Natural killer cell (primary cell): ENCODE data around the gene CEP104. TPM values are rescaled to one million over a fixed set of nuclear protein-coding genes. Genes with fewer than 3 reads are reported as not detected.

ENCODE experiments used
- ATAC-seq, 3 donors: fragments of 150-1000 bp in 2 of 3; fragments of 200-7000 bp in 1 of 3; cut with Tn5 transposase; 1 replicate in 1 of 3; 2 replicates in 2 of 3; pipeline ENCODE4 v1.10.0; 2021; ENCODE audit warnings: mild to moderate bottlenecking in 2 of 3, moderate library complexity in 2 of 3
- DNase-seq, 2 donors: peaks; one replicate each; pipeline versions ENCODE4 v3.0.0 to v3.0.0-alpha.2; 2013 to 2021; ENCODE audit warnings: mixed read lengths in 1 of 2
- H3K27ac ChIP-seq: one replicate; pipeline ENCODE4 v1.5.1; 2013; ENCODE audit warnings: mild to moderate bottlenecking, low read length
- H3K27me3 ChIP-seq: one replicate; pipeline ENCODE4 v1.6.1; 2013; ENCODE audit warnings: low read length; ENCODE audit not compliant: control insufficient read depth, insufficient read depth
- H3K36me3 ChIP-seq: one replicate; pipeline ENCODE4 v1.6.1; 2013; ENCODE audit warnings: low read length; ENCODE audit not compliant: control insufficient read depth, insufficient read depth
- H3K4me1 ChIP-seq: one replicate; pipeline ENCODE4 v1.6.1; 2013; ENCODE audit warnings: low read length; ENCODE audit not compliant: control insufficient read depth, insufficient read depth
- H3K4me3 ChIP-seq: one replicate; pipeline ENCODE4 v1.5.1; 2013; ENCODE audit warnings: low read length
- H3K9me3 ChIP-seq: one replicate; pipeline ENCODE4 v1.6.1; 2013; ENCODE audit warnings: low read length; ENCODE audit not compliant: control insufficient read depth, insufficient read depth
- H3K27ac Mint-ChIP-seq, 2 donors: one replicate each; pipeline ENCODE4 v1.8.0; 2022; ENCODE audit warnings: mild to moderate bottlenecking in 2 of 2, mixed read lengths in 2 of 2, moderate library complexity in 1 of 2
- H3K27me3 Mint-ChIP-seq, 2 donors: one replicate each; pipeline ENCODE4 v1.8.0; 2022; ENCODE audit warnings: low read depth in 2 of 2, mixed read lengths in 2 of 2
- H3K36me3 Mint-ChIP-seq: one replicate; pipeline ENCODE4 v1.8.0; 2022; ENCODE audit warnings: mixed read lengths
- H3K4me1 Mint-ChIP-seq, 2 donors: one replicate each; pipeline ENCODE4 v1.8.0; 2022; ENCODE audit warnings: mixed read lengths in 2 of 2
- H3K4me3 Mint-ChIP-seq: one replicate; pipeline ENCODE4 v1.8.0; 2022; ENCODE audit warnings: mild to moderate bottlenecking, moderate library complexity, mixed read lengths
- H3K9me3 Mint-ChIP-seq, 2 donors: one replicate each; pipeline ENCODE4 v1.8.0; 2022; ENCODE audit warnings: mixed read lengths in 2 of 2
- CTCF ChIP-seq: fragments of 200-600 bp; IDR thresholded peaks from one replicate; pipeline ENCODE4 v1.8.0; 2022; ENCODE audit warnings: antibody characterized with exemption
- WGBS: methylation state at CpG from one replicate; pipeline ENCODE4 v1.1.7; 2013; ENCODE audit warnings: missing lambda C conversion rate; ENCODE audit not compliant: insufficient coverage; 5-methylcytosine and 5-hydroxymethylcytosine counted together
- intact Hi-C: fragments of 100-400 bp; cut with micrococcal nuclease; formaldehyde crosslinking; loops from one replicate; pipeline ENCODE4 v1.14.2; 2022
- total RNA-seq, 4 donors: library from RNA; stranded (reverse); fragments of 120-200 nt in 1 of 4; gene quantifications; one replicate each; pipeline versions ENCODE4 v1.2.3 to v1.2.4, GENCODE V29; 2013 to 2022

CEP104 gene
- total RNA-seq, 3 donors from 2014 or later (not counting 1 experiment from before 2014, with no cell fraction given) = 37.1 to 60.2 (median 51.8) TPM

DNA sequence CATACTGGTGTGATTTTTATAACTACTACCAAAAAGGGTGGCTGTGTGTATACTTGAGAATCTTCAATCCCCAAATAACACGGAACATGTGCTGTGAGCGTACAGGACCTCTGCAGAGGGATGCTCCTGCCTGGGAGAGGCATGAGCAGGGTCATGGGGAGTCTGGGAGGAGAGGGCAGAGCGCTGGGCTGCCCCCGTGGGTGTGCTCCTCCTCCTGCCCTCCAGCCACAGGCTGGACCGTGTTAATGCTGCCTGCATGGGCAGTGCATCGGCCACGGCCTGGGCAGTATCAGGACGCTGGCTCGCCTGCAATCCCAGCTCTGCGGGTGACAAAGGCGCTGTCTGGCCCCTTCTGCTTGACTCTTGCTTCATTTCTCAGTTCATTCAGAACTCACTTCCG, 6.2 kb downstream of the CEP104 start:
- DNase-seq = no peak
- H3K27ac Mint-ChIP-seq = no peak overlapping the region
- no peak overlapping the region for H3K27ac ChIP-seq
- H3K9me3 ChIP-seq = no peaks in the 10 kb centered on the region
- peaks cover 32% of the 10 kb centered on the region for H3K36me3 ChIP-seq
- no peak for TF ChIP-seq CTCF
- no peaks in the 10 kb centered on the region for H3K27me3 ChIP-seq
- no peak overlapping the region for H3K4me3 ChIP-seq
- no peaks in the 10 kb centered on the region for H3K27me3 Mint-ChIP-seq
- WGBS = 89% methylated on average over 11 of the region's 12 CpGs
- intact Hi-C loops = no loop called here
- peaks cover 5% of the 10 kb centered on the region for H3K36me3 Mint-ChIP-seq
- H3K4me3 Mint-ChIP-seq = no peak overlapping the region
- H3K4me1 Mint-ChIP-seq = peaks cover 14 to 16% of the 10 kb centered on the region in 2 donors
- H3K4me1 ChIP-seq = peaks cover 3% of the 10 kb centered on the region
- no peak for ATAC-seq
- H3K9me3 Mint-ChIP-seq = no peaks in the 10 kb centered on the region

- H3K4me1 ChIP-seq = no peaks in the 10 kb centered on the region
- H3K36me3 Mint-ChIP-seq = peaks cover 5% of the 10 kb centered on the region
- H3K9me3 Mint-ChIP-seq = no peaks in the 10 kb centered on the region
- 85% methylated on average over 5 of the region's 6 CpGs for WGBS
- intact Hi-C loops = no loop called here
- no peak overlapping the region for H3K4me3 ChIP-seq
- H3K27ac ChIP-seq = no peak overlapping the region
- no peak for DNase-seq
- no peak overlapping the region for H3K27ac Mint-ChIP-seq
- no peaks in the 10 kb centered on the region for H3K4me1 Mint-ChIP-seq
- no peaks in the 10 kb centered on the region for H3K9me3 ChIP-seq
- ATAC-seq = no peak
- TF ChIP-seq CTCF = no peak
- peaks cover 49% of the 10 kb centered on the region for H3K36me3 ChIP-seq
- H3K4me3 Mint-ChIP-seq = no peak overlapping the region
- H3K27me3 Mint-ChIP-seq = no peaks in the 10 kb centered on the region
- H3K27me3 ChIP-seq = no peaks in the 10 kb centered on the region
Observed at GRCh38 chr1:3847081-3847480, 9.9 kb downstream of the CEP104 start.

DNA sequence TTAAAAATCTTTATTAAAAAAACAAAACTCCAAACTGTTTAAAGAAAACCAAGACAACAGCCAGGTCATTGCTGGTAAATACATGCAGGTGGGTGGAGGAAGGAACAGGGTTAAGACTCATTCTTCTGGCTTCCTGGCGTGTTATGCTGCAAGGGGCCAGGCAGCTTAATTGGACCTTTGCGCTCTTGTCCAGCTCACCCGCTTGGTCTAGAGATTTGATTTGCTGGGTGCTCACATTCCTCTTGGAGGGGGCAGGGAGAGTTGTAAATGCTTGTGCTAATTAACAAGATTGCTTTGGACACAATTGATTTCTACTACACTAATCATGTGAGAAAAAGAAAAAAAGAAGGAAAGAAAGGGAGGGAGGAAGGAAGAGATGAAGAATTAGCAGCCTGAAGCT, 10.5 kb downstream of the CEP104 start:
- no peak for TF ChIP-seq CTCF
- Mint-ChIP-seq H3K27me3 (no peaks in the 10 kb centered on the region), H3K4me3 (no peak overlapping the region), H3K9me3 (no peaks in the 10 kb centered on the region), H3K36me3 (peaks cover 5% of the 10 kb centered on the region), H3K4me1 (no peaks in the 10 kb centered on the region), H3K27ac (no peak overlapping the region)
- Histone ChIP-seq H3K4me3 (no peak overlapping the region), H3K4me1 (no peaks in the 10 kb centered on the region), H3K27ac (no peak overlapping the region), H3K36me3 (peaks cover 45% of the 10 kb centered on the region), H3K27me3 (no peaks in the 10 kb centered on the region), H3K9me3 (no peaks in the 10 kb centered on the region)
- no peak for ATAC-seq
- intact Hi-C loops = no loop called here
- no peak for DNase-seq
- WGBS = 95% methylated on average over 3 of the region's 3 CpGs

GRCh38 chr1:3842912-3843311, 14.1 kb downstream of the CEP104 start:
- H3K27ac ChIP-seq = no peak overlapping the region
- H3K36me3 Mint-ChIP-seq = peaks cover 15% of the 10 kb centered on the region

More at GRCh38 chr1:3842912-3843311, 14.1 kb downstream of the CEP104 start:
- no peak overlapping the region for H3K27ac Mint-ChIP-seq
- no peak for DNase-seq
- no peak overlapping the region for H3K4me3 Mint-ChIP-seq
- no peak for TF ChIP-seq CTCF
- no peaks in the 10 kb centered on the region for H3K27me3 Mint-ChIP-seq
- no peak for ATAC-seq
- H3K9me3 Mint-ChIP-seq = no peaks in the 10 kb centered on the region
- Histone ChIP-seq H3K4me1 (no peaks in the 10 kb centered on the region), H3K4me3 (no peak overlapping the region), H3K9me3 (no peaks in the 10 kb centered on the region), H3K36me3 (peaks cover 49% of the 10 kb centered on the region), H3K27me3 (no peaks in the 10 kb centered on the region)
- intact Hi-C loops = no loop called here
- no peaks in the 10 kb centered on the region for H3K4me1 Mint-ChIP-seq
- 76% methylated on average over 9 of the region's 9 CpGs for WGBS
